GM19099 (cell line): ENCODE data around the gene ZNF740.

Experiments used
- POLR2A ChIP-seq: IDR thresholded peaks from 3 replicates; pipeline ENCODE4 v1.6.1; 2011; ENCODE audit warnings: low read depth; ENCODE audit not compliant: insufficient read length; ENCODE audit errors: extremely low read depth

Gene ZNF740

DNA sequence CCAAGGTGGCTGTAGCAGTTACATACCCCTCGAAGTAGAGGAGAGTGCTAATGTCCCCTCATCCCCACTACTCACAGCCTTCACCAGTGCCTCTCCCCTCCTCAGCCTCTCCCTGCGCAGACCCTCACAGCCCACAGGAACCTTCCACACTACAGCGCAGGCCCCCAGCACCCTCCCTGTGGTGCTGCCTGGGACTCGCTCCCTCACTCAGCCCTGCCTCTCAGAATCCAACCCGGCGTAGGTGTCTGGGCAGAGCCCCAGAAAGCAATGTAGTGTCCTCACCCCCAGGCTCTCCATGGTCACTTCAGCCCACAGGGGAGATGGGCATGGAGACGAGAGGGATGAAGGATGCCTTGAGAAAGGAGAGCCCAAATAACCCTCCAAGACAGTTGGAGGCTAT is 10.9 kb upstream of the ZNF740 start:
- TF ChIP-seq POLR2A: no peak

DNA sequence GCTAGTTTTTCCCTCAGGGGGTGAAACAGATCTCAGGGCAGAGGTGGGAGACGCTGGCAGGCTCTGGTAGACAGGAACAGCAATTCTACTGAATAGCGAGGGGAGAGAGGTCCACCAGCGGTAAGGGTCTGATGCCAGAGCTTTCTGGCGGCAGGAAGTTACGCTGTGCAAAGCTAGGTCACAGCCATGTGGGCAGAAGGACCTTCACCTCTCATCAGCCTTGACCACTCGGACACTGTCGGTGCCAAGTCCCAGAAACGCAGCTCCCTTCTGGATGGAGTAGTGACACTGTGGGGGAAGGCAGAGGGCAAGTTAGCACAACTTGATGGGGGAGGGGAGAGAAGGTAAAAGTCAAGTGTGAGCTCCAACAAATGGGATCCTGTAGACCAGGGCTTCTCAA is 10.3 kb upstream of the ZNF740 start:
- TF ChIP-seq POLR2A: no peak

DNA sequence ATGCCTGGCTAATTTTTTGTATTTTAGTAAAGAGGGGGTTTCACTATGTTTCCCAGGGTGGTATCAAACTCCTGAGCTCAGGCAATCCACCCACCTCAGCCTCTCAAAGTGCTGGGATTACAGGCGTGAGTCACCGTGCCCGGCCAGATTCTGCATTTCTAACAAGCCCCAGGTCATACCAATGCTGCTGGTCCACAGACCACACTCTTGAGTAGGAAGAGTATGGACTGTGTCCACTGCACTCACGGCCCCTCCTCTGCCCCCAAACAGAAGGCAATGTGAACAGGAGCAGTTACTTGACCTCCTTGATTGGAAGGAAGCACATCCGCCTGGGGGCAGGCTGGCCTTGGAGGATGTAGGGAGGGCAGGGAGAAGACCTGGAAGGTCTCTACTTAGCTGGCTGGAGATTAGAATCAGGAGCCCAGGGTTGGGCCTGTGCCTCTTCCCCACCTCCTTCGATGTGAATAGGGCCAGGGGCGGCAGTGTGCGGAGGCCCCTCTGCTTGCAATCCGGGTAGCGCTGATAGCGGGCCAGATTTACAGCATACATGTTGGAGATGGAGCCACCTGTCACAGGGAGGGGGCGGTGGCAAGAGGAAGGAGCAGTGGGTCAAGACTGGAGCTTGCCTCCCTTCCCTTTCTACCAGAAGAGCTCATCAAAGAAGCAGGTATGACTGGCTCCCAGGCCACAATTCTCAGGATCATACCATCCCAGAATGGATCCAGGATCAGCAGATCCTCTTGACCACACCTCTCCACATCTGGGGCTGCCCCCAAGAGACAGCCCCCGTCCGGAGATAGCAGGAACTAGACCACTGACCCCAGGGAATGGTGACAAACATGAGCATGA is 9.4 kb upstream of the ZNF740 start:
- TF ChIP-seq POLR2A: no peak

DNA sequence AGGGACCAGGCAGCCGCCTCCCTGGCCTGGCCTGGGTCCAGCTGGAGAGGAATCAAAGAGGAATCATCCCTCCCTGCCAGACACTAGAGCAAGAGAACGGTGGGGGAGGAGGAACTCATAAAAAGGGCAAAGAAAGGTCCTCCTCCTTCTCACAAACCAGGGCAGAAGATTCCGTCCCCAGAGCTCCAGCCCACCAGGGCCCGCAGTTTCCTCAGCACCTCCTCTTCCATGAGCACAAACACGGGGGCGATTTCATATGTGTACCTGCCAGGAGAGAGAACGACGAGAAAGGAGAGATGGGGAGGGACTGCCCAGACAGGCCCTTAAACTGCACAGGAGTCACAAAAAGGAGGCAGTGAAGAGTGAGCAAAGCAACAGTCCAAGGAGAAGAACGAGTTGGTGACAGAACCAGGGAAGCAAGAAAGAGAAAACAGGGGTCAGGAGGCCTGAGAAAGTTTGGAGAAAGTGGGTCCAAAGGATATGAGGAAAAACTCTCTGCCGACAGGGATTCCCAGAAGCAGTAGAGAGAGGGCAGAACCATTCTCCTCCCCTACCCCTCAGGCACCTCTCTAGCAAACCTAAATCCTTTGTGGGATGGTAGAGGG is 8.7 kb upstream of the ZNF740 start:
- no peak for TF ChIP-seq POLR2A

DNA sequence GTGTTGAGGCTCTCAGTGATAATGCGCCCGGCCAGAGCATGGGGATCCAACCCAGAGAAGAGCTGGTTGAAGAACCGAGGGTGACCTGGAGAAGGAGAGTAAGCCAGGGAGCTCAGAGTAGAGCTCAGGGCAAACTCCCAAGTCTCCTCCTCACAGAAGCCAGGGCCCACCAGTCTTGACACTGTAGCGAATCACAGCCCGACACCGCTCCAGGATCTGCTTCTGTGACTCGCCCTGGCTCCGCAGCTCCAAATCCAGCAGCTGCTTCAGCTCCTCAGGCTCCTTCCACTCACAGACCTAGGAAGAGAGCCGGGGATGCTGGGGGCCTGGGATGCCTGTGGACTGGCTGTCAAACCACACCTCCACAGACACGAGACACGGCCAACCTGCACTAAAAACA is 8.2 kb upstream of the ZNF740 start:
- no peak for TF ChIP-seq POLR2A

DNA sequence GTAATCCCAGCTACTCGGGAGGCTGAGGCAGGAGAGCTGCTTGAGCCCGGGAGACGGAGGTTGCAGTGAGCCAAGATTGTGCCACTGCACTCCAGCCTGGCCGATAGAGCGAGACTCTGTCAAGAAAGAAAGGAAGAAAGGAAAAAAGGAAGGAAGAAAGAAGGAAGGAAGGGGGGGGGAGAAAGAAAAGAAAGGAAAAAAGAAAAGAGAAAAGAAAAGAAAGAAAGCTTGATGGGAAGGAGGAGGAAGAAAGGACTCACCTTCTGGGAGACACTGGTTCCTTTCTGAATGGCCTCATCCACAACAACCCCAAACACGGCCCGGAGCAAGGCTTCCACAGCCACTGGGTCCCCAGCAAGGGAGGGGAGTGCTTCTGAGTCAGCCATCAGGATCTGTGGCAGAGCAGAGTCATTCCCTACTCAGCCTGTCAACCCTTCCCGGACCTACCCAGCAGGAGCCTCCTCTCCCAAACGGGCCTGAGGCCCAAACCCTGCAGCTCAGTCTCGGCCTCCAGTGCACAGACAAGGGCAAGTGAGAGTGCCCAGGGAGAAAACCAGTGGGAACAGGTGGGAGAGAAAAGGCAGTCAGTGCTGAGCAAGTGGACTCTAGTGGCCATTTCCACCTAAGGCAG is 7.3 kb upstream of the ZNF740 start:
- no peak for TF ChIP-seq POLR2A

DNA sequence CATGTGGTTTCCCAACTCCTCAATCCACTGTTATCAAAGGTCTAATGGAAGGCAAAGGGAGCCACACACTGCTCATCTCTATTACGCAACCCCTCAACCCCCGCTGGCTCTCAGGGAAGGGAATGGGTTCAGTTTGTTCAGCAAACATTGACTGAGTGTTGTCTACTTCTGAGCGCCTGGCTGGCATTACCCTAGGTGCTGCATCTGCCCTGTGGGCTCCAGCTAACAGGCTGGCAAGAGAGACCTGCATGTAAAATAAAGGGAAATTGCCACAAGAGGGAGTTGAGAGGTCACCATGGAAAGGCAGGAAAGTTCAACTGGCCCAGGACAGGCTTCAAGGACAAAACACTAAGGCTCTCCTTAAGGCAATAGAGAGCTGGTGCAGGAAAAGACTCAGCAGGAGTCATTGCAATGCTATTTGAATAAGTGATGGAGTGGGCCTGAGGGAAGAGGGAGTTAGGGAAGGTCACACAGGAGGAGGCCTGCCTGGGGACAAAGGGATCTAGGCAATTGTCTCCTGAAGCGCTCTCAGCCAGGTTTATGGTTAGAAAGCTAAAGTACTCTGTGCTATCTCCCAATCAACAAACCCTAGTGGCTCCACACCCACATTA is 5.5 kb upstream of the ZNF740 start:
- TF ChIP-seq POLR2A: no peak

DNA sequence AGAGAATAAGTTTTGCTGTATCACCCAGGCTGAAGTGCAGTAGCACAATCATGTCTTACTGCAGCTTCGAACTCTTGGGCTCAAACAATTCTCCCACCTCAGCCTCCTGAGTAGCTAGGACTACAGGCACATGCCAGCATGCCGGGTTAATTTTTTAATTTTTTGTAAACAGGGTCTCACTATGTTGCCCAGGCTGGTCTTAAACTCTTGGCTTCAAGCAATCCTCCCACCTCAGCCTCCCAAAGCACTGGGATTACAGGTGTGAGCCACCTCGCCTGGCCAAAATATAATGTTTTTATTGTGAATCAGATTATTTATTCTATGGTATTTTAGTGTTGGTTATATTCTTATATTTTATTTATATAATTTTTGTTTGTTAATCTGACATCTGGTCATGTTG is 3.8 kb upstream of the ZNF740 start:
- no peak for TF ChIP-seq POLR2A

DNA sequence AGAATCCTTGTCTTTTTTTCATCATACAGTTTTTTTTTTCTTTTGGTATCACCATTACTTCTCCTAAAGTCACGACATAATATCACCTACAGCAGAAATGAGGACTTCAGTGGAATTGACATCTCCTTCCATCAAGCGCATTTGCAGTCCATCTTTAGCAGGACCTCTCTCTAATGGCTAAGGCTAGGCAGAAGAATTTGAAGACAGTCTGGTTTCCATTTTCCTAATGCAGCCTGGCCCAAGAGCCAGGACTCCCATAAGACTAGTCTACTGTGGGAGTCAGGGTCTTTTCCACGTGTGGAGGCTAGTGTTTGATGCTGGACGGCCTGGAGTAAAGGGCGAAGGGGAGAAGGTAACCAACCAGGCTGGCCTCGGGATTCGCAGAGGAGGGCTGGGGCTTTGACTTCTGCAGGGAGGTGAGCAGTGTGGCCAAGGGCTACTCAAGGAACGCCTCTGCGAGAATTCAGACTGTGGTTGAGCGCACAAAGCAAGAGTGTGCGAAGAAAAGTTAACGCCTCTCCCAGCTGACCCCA is 769 bp upstream of the ZNF740 start:
- no peak for TF ChIP-seq POLR2A

DNA sequence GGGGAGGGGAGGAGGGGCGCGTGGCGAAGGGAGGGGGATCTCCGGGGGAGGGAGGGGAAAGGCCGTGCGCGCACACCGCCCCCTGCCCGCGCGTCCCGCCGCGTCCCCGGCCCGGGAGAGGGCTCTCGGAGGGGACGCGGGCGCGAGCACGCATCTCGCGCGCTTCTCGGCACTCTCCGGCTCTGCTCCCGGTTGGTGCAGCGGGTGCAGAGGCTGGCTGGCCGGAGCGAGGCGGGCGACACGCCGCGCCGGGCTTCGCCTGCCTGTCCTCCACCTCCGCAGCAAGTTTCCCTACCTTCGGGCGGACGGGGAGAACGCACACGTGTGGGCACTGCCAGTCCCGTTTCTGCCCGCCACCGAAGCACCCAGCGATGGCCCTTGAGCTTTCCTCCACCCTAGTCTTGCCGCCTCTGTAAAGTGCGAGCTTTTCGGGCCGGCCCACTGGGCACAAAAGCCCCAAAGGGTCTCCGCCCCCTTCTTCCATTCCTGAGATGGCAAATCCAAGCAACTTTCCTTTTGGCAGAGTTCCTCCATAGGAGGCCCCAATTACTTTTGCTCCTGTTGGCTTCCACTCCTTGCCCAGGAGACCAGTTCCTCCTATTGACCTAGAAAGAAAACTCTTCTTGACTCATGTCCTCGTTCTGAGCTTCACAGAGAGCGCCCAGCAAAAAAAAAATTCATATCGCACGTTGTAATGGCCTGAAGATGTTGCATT is 566 bp downstream of the ZNF740 start:
- no peak for TF ChIP-seq POLR2A

DNA sequence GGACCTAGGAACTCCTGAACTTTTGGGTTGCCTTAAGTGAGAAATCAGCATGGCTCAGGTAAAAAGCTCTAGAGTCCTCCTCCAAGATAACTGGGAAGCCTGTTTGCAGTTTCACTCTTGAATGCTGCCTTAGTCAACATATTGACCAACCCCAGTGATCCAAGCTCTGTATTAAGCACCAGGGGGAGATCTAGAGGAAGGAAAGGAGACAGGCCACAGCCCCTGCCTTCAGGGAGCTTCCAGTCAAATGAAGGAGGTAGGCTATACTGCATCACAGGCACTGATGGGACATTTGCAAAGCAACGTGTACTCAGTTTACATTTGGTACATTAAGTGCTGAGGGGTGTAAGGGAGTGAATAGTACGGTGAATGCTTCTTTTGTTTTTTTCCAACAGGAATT is 1.4 kb downstream of the ZNF740 start:
- no peak for TF ChIP-seq POLR2A

DNA sequence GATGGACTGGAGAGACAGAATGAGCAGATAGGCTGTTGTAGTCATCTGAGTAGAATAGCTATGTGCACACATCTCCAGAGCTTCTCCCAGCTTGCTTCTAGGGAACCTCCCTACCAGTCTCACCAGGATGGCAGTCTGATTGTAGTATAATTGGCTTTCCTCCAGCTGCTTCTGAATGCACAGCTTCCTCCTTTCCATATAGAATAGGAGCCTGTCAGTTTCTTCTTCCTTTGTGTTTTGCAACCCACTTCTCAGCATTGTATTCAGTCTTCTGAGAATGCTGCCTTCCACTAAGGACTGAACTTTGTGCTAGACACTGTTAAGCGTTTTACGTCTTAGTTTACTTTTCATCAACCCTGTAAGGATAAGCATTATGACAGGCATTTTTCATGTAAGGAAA is 2.4 kb downstream of the ZNF740 start:
- no peak for TF ChIP-seq POLR2A

DNA sequence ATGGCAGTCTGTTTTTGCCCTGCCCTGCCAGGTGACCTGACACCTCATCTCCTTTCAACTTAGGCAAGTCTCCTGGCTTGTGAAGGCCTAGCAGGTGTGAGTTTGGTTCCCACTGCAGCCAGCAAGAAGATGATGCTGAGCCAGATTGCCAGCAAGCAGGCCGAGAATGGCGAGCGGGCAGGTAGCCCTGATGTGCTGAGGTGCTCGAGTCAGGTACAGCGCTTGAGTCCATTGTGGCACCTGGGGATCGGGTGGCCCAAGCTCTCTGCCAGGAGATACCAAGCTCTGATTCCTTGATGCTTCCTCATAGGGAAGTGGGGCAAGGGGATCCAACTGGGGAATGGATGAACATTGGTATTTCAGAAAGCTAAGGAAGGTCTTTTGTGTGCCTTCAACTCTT is 4.3 kb downstream of the ZNF740 start:
- TF ChIP-seq POLR2A: no peak

DNA sequence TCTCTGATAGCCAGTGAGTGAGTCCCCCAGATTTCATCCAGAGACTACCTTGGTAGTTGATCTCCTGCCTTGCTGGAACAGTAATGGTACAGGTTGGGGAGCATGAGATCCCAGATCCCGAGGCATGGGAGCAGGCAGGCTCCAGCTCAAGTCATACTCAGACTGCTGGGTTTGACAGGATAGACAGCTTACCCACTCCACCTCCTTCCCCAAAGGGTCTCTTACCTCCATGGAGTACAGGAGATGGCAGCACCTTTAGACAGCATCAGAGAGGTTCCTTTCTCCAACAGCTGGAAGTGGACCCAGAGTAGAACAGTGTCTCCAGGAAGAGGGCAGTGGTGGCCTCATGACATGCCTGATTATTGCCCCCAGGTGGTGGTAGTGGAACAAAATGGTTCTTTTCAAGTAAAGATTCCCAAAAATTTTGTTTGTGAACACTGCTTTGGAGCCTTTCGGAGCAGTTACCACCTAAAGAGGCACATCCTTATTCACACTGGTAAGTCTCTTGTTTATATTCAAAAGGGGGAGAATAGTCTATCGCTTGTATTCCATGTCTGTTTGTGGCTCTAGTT is 5.1 kb downstream of the ZNF740 start:
- TF ChIP-seq POLR2A: no peak

DNA sequence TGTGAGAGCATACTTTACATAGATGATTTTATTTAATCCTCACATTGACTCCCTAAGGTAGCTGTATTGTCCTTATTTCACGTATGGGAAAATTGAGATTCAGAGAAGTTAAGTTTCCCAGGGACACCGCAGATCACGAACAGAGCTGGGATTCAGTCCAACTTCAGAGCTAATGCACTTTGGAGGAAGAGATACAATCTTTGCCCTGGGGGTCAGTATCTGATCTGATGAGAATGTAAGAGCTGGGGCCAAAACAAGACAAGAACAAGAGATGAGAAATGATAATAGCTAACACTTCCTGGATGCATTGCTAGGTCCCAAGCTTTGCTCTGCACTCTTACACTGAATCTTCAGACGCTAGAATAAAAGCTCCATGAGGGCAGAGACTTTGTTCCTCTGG is 6.2 kb downstream of the ZNF740 start:
- no peak for TF ChIP-seq POLR2A
